Esophagus squamous epithelium (tissue), 5 donors: Measurements from ENCODE around the gene KCNJ3. TPM values are rescaled to one million over a fixed set of nuclear protein-coding genes. Genes with fewer than 3 reads are reported as not detected.

Experiments
- DNase-seq: peaks from one replicate; lab custom pipeline; 2025; lab: John Stamatoyannopoulos, UW
- H3K27ac ChIP-seq, 4 donors: fragments of 200-600 bp; sonication (generic); one replicate each; pipeline ENCODE4 v1.5.1; 2016 to 2019; ENCODE audit warnings: mild to moderate bottlenecking in 1 of 4
- H3K27me3 ChIP-seq, 4 donors: fragments of 200-600 bp; sonication (generic); 1 replicate in 3 of 4; 2 replicates in 1 of 4; pipeline versions ENCODE4 v1.5.1 to v1.6.0; 2017 to 2021; ENCODE audit warnings: antibody characterized with exemption in 1 of 4
- H3K36me3 ChIP-seq, 3 donors: fragments of 200-600 bp; sonication (generic); one replicate each; pipeline ENCODE4 v1.5.1; 2016 to 2019
- H3K4me1 ChIP-seq, 3 donors: fragments of 200-600 bp; sonication (generic); one replicate each; pipeline ENCODE4 v1.5.1; 2017 to 2019
- H3K4me3 ChIP-seq, 4 donors: fragments of 200-600 bp; sonication (generic); 1 replicate in 3 of 4; 2 replicates in 1 of 4; pipeline ENCODE4 v1.5.1; 2016 to 2019; ENCODE audit warnings: mild to moderate bottlenecking in 2 of 4, moderate library complexity in 1 of 4
- H3K9me3 ChIP-seq, 3 donors: fragments of 200-600 bp; sonication (generic); one replicate each; pipeline ENCODE4 v1.5.1; 2016 to 2019
- CTCF ChIP-seq, 6 experiments: fragments of 450-650 bp in 4 of 6; fragments of 200-600 bp in 2 of 6; sonication (generic) in 2 of 6; IDR thresholded peaks; one replicate each; pipeline ENCODE4 v1.5.1; 2016 to 2019; ENCODE audit warnings: antibody characterized with exemption in 6 of 6, mild to moderate bottlenecking in 4 of 6, moderate library complexity in 4 of 6
- POLR2A ChIP-seq, 4 donors: fragments of 450-650 bp; IDR thresholded peaks; one replicate each; pipeline ENCODE4 v1.6.1; 2017; ENCODE audit warnings: antibody characterized with exemption in 4 of 4, mild to moderate bottlenecking in 4 of 4, moderate library complexity in 3 of 4
- WGBS, 2 donors: methylation state at CpG; one replicate each; pipeline ENCODE4 v1.1.5; 2018; 5-methylcytosine and 5-hydroxymethylcytosine counted together
- intact Hi-C: fragments of 100-400 bp; cut with DNase I; formaldehyde crosslinking; loops from one replicate; pipeline ENCODE4 v1.15.0; 2022
- total RNA-seq, 4 donors: library from RNA; depleted of rRNA; stranded (reverse); fragments of >200 nt; gene quantifications; one replicate each; pipeline ENCODE4 v1.1.0, GENCODE V29; 2016
- donor health status: DM: yes; HTN: yes; CAD: no.

The KCNJ3 gene
- total RNA-seq, 4 donors from 2014 or later, result not detected

- H3K4me1 ChIP-seq, result no peaks in the 10 kb centered on the region
Observed at GRCh38 chr2:154710078-154710477, 11.6 kb downstream of the KCNJ3 start.

GRCh38 chr2:154710685-154711084, 12.2 kb downstream of the KCNJ3 start:
- H3K27ac ChIP-seq, result no peak overlapping the region
- TF ChIP-seq CTCF (IDR thresholded peaks at IDR 0.05) (no peak), POLR2A (IDR thresholded peaks at IDR 0.05) (no peak)

More at GRCh38 chr2:154710078-154710477, 11.6 kb downstream of the KCNJ3 start:
- Histone ChIP-seq H3K36me3 (no peaks in the 10 kb centered on the region), H3K27me3 (no peaks in the 10 kb centered on the region), H3K4me3 (no peak overlapping the region), H3K9me3 (no peaks in the 10 kb centered on the region), H3K27ac (no peak overlapping the region)
- intact Hi-C loops, result no loop called here
- no peak for TF ChIP-seq POLR2A (IDR thresholded peaks at IDR 0.05)
- no peak for TF ChIP-seq CTCF (IDR thresholded peaks at IDR 0.05)
- 82 to 88% methylated on average over 2 of the region's 2 CpGs for WGBS, 2 donors
- DNase-seq, result no peak

GRCh38 chr2:154713675-154714074, 15.2 kb downstream of the KCNJ3 start:
- intact Hi-C loops, result no loop called here
- no peak overlapping the region for H3K4me3 ChIP-seq
- H3K4me1 ChIP-seq, result no peaks in the 10 kb centered on the region
- DNase-seq, result no peak
- TF ChIP-seq POLR2A (IDR thresholded peaks at IDR 0.05) (no peak), CTCF (IDR thresholded peaks at IDR 0.05) (no peak)
- H3K27ac ChIP-seq, result no peak overlapping the region
- H3K9me3 ChIP-seq, result no peaks in the 10 kb centered on the region
- H3K27me3 ChIP-seq, result no peaks in the 10 kb centered on the region
- no peaks in the 10 kb centered on the region for H3K36me3 ChIP-seq

More at GRCh38 chr2:154710685-154711084, 12.2 kb downstream of the KCNJ3 start:
- Histone ChIP-seq H3K4me3 (no peak overlapping the region), H3K9me3 (no peaks in the 10 kb centered on the region), H3K36me3 (no peaks in the 10 kb centered on the region), H3K4me1 (no peaks in the 10 kb centered on the region), H3K27me3 (no peaks in the 10 kb centered on the region)
- no peak for DNase-seq
- 81 to 82% methylated on average over 2 of the region's 2 CpGs for WGBS, 2 donors
- intact Hi-C loops, result no loop called here

- no peak for TF ChIP-seq CTCF (IDR thresholded peaks at IDR 0.05)
- no peak for TF ChIP-seq POLR2A (IDR thresholded peaks at IDR 0.05)
- 19 to 32% methylated on average over 2 of the region's 2 CpGs for WGBS, 2 donors
- no peaks in the 10 kb centered on the region for H3K36me3 ChIP-seq
Observed at GRCh38 chr2:154720651-154721050, 22.2 kb downstream of the KCNJ3 start.

GRCh38 chr2:154724194-154724797, 25.8 kb downstream of the KCNJ3 start:
- no peak overlapping the region for H3K4me3 ChIP-seq
- no peak overlapping the region for H3K27ac ChIP-seq
- H3K36me3 ChIP-seq, result no peaks in the 10 kb centered on the region
- WGBS, 2 donors, result 44 to 60% methylated on average over 6 of the region's 6 CpGs
- H3K4me1 ChIP-seq, result no peaks in the 10 kb centered on the region
- intact Hi-C loops, result no loop called here
- no peaks in the 10 kb centered on the region for H3K9me3 ChIP-seq
- TF ChIP-seq CTCF (IDR thresholded peaks at IDR 0.05) (no peak), POLR2A (IDR thresholded peaks at IDR 0.05) (no peak)
- DNase-seq, result no peak
- no peaks in the 10 kb centered on the region for H3K27me3 ChIP-seq

More at GRCh38 chr2:154720651-154721050, 22.2 kb downstream of the KCNJ3 start:
- no peak overlapping the region for H3K4me3 ChIP-seq
- no peak overlapping the region for H3K27ac ChIP-seq
- DNase-seq, result no peak
- no peaks in the 10 kb centered on the region for H3K27me3 ChIP-seq
- no peaks in the 10 kb centered on the region for H3K4me1 ChIP-seq
- H3K9me3 ChIP-seq, result no peaks in the 10 kb centered on the region
- intact Hi-C loops, result no loop called here
